Neural progenitor cell (in vitro differentiated cells): Measurements from ENCODE around the gene TPGS1.

Experiments used
- CTCF ChIP-seq: fragments of 200-600 bp; sonication (generic); IDR thresholded peaks from 2 replicates; pipeline ENCODE4 v1.5.1; 2017; ENCODE audit warnings: antibody characterized with exemption, mild to moderate bottlenecking
- EZH2 ChIP-seq: fragments of 200-600 bp; sonication (generic); IDR thresholded peaks from 2 replicates; pipeline ENCODE4 v1.6.1; 2017; ENCODE audit warnings: antibody characterized with exemption, mild to moderate bottlenecking, moderate library complexity

DNA sequence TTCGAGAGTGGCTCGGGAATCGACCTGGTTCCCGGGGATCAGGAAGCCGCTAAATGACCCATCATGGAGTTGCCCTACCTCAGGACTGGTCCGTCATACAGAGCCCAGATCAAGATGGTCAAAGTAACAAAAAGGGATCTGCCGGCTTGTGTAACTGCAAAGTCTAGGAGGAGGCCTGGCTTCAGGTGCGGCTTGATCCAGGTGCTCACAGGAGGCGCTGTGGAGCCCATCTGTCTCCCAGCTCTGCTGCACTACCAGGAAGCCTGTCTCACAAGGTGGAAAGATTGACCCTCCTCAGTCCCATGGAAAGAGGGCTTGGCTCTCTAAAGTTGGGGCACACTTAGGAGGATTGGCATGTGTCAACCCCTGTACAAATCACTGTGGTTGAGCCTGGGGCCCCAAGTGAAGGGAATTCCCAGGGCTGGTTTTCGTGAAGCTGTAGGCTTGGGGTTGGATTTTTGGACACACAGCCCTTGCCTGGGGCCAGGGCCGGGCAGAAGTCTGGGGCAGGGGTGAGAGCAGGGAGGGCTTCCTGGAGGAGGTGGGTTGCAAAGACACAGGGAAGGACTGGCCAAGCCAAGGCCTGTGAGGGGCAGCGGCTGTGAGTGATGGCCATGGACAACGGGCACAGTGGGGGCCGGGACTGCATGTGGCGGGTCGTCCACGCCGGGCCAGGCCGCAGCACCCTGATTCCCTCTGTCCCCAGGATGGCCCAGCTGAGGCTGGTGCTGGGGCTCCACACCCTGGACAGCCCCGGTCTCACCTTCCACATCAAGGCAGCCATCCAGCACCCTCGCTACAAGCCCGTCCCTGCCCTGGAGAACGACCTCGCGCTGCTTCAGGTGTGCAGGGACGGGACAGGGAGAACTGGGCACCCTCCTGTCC lies 40.8 kb downstream of the TPGS1 start:
- TF ChIP-seq CTCF (no peak), EZH2 (no peak)
